H9 (cell line): Measurements from ENCODE around the gene CORT. TPM values are rescaled to one million over a fixed set of nuclear protein-coding genes. Genes with fewer than 3 reads are reported as not detected.

Experiments
- DNase-seq: peaks from one replicate; pipeline ENCODE4 v3.0.0-alpha.2; 2017
- H2AFZ ChIP-seq: one replicate; pipeline ENCODE4 v1.6.1; 2013; ENCODE audit warnings: mild to moderate bottlenecking, low read length, control low read depth, moderate library complexity
- H2AK5ac ChIP-seq: 2 replicates; pipeline ENCODE4 v1.6.1; 2013; ENCODE audit warnings: low read length, control low read depth, mixed read lengths; ENCODE audit not compliant: insufficient read length
- H2BK120ac ChIP-seq: one replicate; pipeline ENCODE4 v1.6.1; 2013; ENCODE audit warnings: low read depth, mild to moderate bottlenecking, low read length, control low read depth, inconsistent platforms; ENCODE audit not compliant: poor library complexity, severe bottlenecking
- H2BK12ac ChIP-seq: 2 replicates; pipeline ENCODE4 v1.6.1; 2013; ENCODE audit warnings: low read length, control low read depth, mixed read lengths, low read depth; ENCODE audit not compliant: insufficient read length
- H2BK15ac ChIP-seq: 2 replicates; pipeline ENCODE4 v1.6.1; 2013; ENCODE audit warnings: low read depth, low read length, control low read depth
- H2BK20ac ChIP-seq: one replicate; pipeline ENCODE4 v1.6.1; 2013; ENCODE audit warnings: low read depth, mild to moderate bottlenecking, low read length, control low read depth, inconsistent platforms; ENCODE audit not compliant: poor library complexity, severe bottlenecking
- H2BK5ac ChIP-seq: 2 replicates; pipeline ENCODE4 v1.6.1; 2013; ENCODE audit warnings: low read length, control low read depth, mixed read lengths; ENCODE audit not compliant: insufficient read length
- H3K14ac ChIP-seq: 2 replicates; pipeline ENCODE4 v1.6.1; 2013; ENCODE audit warnings: low read length, control low read depth; ENCODE audit not compliant: insufficient read depth
- H3K18ac ChIP-seq: 2 replicates; pipeline ENCODE4 v1.6.1; 2013; ENCODE audit warnings: low read depth, mild to moderate bottlenecking, mixed read lengths, low read length, control low read depth; ENCODE audit not compliant: insufficient read length
- H3K23ac ChIP-seq: 2 replicates; pipeline ENCODE4 v1.6.1; 2013; ENCODE audit warnings: low read length, control low read depth, mixed read lengths, low read depth; ENCODE audit not compliant: insufficient read length
- H3K23me2 ChIP-seq: 2 replicates; pipeline ENCODE4 v1.6.1; 2013; ENCODE audit warnings: low read depth, mild to moderate bottlenecking, mixed read lengths, low read length, control low read depth; ENCODE audit not compliant: insufficient read length, poor library complexity, severe bottlenecking
- H3K27ac ChIP-seq: 2 replicates; pipeline ENCODE4 v1.5.1; 2013; ENCODE audit warnings: low read length, control low read depth, mixed read lengths, low read depth; ENCODE audit not compliant: insufficient read length
- H3K27me3 ChIP-seq: 2 replicates; pipeline ENCODE4 v1.6.1; 2013; ENCODE audit warnings: low read length, control low read depth, inconsistent platforms; ENCODE audit not compliant: insufficient read depth
- H3K4ac ChIP-seq: 2 replicates; pipeline ENCODE4 v1.6.1; 2013; ENCODE audit warnings: low read depth, mild to moderate bottlenecking, control low read depth, inconsistent platforms, low read length, moderate library complexity
- H3K4me1 ChIP-seq: 2 replicates; pipeline ENCODE4 v1.6.1; 2013; ENCODE audit warnings: low read length, control low read depth, inconsistent platforms; ENCODE audit not compliant: insufficient read depth
- H3K4me2 ChIP-seq: 2 replicates; pipeline ENCODE4 v1.6.1; 2013; ENCODE audit warnings: low read length, control low read depth, mixed read lengths; ENCODE audit not compliant: insufficient read length, insufficient read depth
- H3K56ac ChIP-seq: 2 replicates; pipeline ENCODE4 v1.6.1; 2013; ENCODE audit warnings: low read depth, mild to moderate bottlenecking, mixed read lengths, low read length, control low read depth; ENCODE audit not compliant: insufficient read length
- H3K79me1 ChIP-seq: 2 replicates; pipeline ENCODE4 v1.6.1; 2013; ENCODE audit warnings: low read depth, mild to moderate bottlenecking, moderate library complexity, low read length, control low read depth, inconsistent platforms; ENCODE audit not compliant: insufficient read depth, poor library complexity, severe bottlenecking
- H3K79me2 ChIP-seq: 2 replicates; pipeline ENCODE4 v1.6.1; 2013; ENCODE audit warnings: low read length, control low read depth, inconsistent platforms; ENCODE audit not compliant: insufficient read depth
- H3K9ac ChIP-seq: 2 replicates; pipeline ENCODE4 v1.6.1; 2013; ENCODE audit warnings: low read length, control low read depth, mixed read lengths; ENCODE audit not compliant: insufficient read length; ENCODE audit errors: extremely low read depth
- H3K9me3 ChIP-seq: one replicate; pipeline ENCODE4 v1.6.1; 2013; ENCODE audit warnings: low read depth, low read length, inconsistent platforms; ENCODE audit not compliant: control insufficient read depth
- H3T11ph ChIP-seq: one replicate; pipeline ENCODE4 v1.6.1; 2013; ENCODE audit warnings: mild to moderate bottlenecking, low read length, control low read depth, inconsistent platforms
- H4K20me1 ChIP-seq: one replicate; pipeline ENCODE4 v1.6.1; 2013; ENCODE audit not compliant: control insufficient read depth, insufficient read length, insufficient read depth
- H4K5ac ChIP-seq: 2 replicates; pipeline ENCODE4 v1.6.1; 2013; ENCODE audit warnings: low read depth, mild to moderate bottlenecking, mixed read lengths, low read length, control low read depth; ENCODE audit not compliant: insufficient read length
- H4K8ac ChIP-seq: replicated peaks from 2 replicates; pipeline ENCODE4 v1.6.1; 2013; ENCODE audit warnings: low read length, control low read depth, mixed read lengths, low read depth; ENCODE audit not compliant: insufficient read length
- H4K91ac ChIP-seq: 2 replicates; pipeline ENCODE4 v1.6.1; 2013; ENCODE audit warnings: low read depth, mild to moderate bottlenecking, moderate library complexity, mixed read lengths, low read length, control low read depth; ENCODE audit not compliant: insufficient read length
- H3K27ac Mint-ChIP-seq, 3 experiments: 2 replicates in 2 of 3; 3 replicates in 1 of 3; pipeline ENCODE4 v1.8.0; 2020 to 2021; ENCODE audit warnings: mixed read lengths in 3 of 3, mild to moderate bottlenecking in 1 of 3, moderate library complexity in 1 of 3
- H3K27me3 Mint-ChIP-seq: 2 replicates; pipeline ENCODE4 v1.8.0; 2021; ENCODE audit warnings: low read depth, mild to moderate bottlenecking, moderate library complexity, mixed read lengths
- H3K36me3 Mint-ChIP-seq, 3 experiments: 2 replicates in 2 of 3; 3 replicates in 1 of 3; pipeline ENCODE4 v1.8.0; 2020 to 2021; ENCODE audit warnings: low read depth in 3 of 3, mixed read lengths in 3 of 3; ENCODE audit not compliant: insufficient read depth in 1 of 3
- H3K4me1 Mint-ChIP-seq, 2 experiments: 2 replicates each; pipeline ENCODE4 v1.8.0; 2020; ENCODE audit warnings: mixed read lengths in 2 of 2
- H3K4me3 Mint-ChIP-seq, 2 experiments: 2 replicates in 1 of 2; 3 replicates in 1 of 2; pipeline ENCODE4 v1.8.0; 2020 to 2021; ENCODE audit warnings: mild to moderate bottlenecking in 2 of 2, mixed read lengths in 2 of 2, moderate library complexity in 1 of 2
- H3K9me3 Mint-ChIP-seq, 2 experiments: 2 replicates in 1 of 2; 3 replicates in 1 of 2; pipeline ENCODE4 v1.8.0; 2020; ENCODE audit warnings: mild to moderate bottlenecking in 2 of 2, mixed read lengths in 2 of 2, moderate library complexity in 1 of 2
- CTCF ChIP-seq: fragments of 200-600 bp; sonication (generic); conservative IDR thresholded peaks from 3 replicates; pipeline ENCODE4 v1.8.0; 2021; ENCODE audit warnings: antibody characterized with exemption, mild to moderate bottlenecking
- WGBS: extraction: QIAGEN DNeasy Blood & Tissue Kit; methylation state at CpG from one replicate; pipeline ENCODE4 v1.1.7; 2013; ENCODE audit warnings: missing lambda C conversion rate, low lambda C conversion rate, mixed read lengths; ENCODE audit not compliant: insufficient read length; ENCODE audit errors: extremely low coverage; 5-methylcytosine and 5-hydroxymethylcytosine counted together
- total RNA-seq: library from RNA; stranded (reverse); gene quantifications from 2 replicates; pipeline ENCODE4 v1.2.1, GENCODE V29; 2021

Gene CORT
- total RNA-seq, 1 experiment from 2014 or later = not detected

- no peak overlapping the region for H3K14ac ChIP-seq
- no peak overlapping the region for H3K27ac ChIP-seq
- no CpG with 5 or more reads among the region's 15 CpGs for WGBS
- H2BK5ac ChIP-seq = no peak overlapping the region
- no peak overlapping the region for H3K4ac ChIP-seq
- no peak overlapping the region for H4K5ac ChIP-seq
- H4K20me1 ChIP-seq = no peaks in the 10 kb centered on the region
- peaks cover 4 to 6% of the 10 kb centered on the region in 2 experiments; a peak in 3 of 4 replicates for H3K4me1 Mint-ChIP-seq
- no peak for TF ChIP-seq CTCF
- H2BK120ac ChIP-seq = no peak overlapping the region
- H3K23ac ChIP-seq = no peak overlapping the region
- no peak overlapping the region for H4K8ac ChIP-seq
- H3K27me3 ChIP-seq = no peaks in the 10 kb centered on the region
- no peak overlapping the region for H2BK20ac ChIP-seq
- 0 out of 2 replicates have a peak, but pooled peaks cover 2% of the 10 kb centered on the region for H3K4me1 ChIP-seq
- no peak overlapping the region for H2BK15ac ChIP-seq
- H3K9me3 Mint-ChIP-seq = no peaks in the 10 kb centered on the region
- H3K79me2 ChIP-seq = no peaks in the 10 kb centered on the region
- no peak overlapping the region for H2BK12ac ChIP-seq
- H3K4me3 Mint-ChIP-seq = no peak overlapping the region
- no peak overlapping the region for H3K4me2 ChIP-seq
- no peak overlapping the region for H2AFZ ChIP-seq
- H3K79me1 ChIP-seq = no peaks in the 10 kb centered on the region
- no peak overlapping the region for H3K9ac ChIP-seq
- H2AK5ac ChIP-seq = no peak overlapping the region
- no peaks in the 10 kb centered on the region for H3K27me3 Mint-ChIP-seq
- H3K18ac ChIP-seq = no peak overlapping the region
- no peak overlapping the region for H4K91ac ChIP-seq
- H3T11ph ChIP-seq = no peak overlapping the region
- no peak for DNase-seq
- no peaks in the 10 kb centered on the region for H3K23me2 ChIP-seq
- peaks cover 47 to 76% (median 65%) of the 10 kb centered on the region in 3 experiments for H3K36me3 Mint-ChIP-seq
- no peak overlapping the region for H3K56ac ChIP-seq
- peak overlapping the region in 1 of 3 experiments; percentile 81; a peak in 2 of 7 replicates for H3K27ac Mint-ChIP-seq
- no peaks in the 10 kb centered on the region for H3K9me3 ChIP-seq
These were observed 30.5 kb upstream of the CORT start for GRCh38 chr1:10419351-10419750.
